Lung (tissue), 12 donors: Measurements from ENCODE around the gene SLC25A20. TPM values are rescaled to one million over a fixed set of nuclear protein-coding genes. Genes with fewer than 3 reads are reported as not detected.
A peak's percentile ranks its signal among the peaks of the same experiment; 100 is the strongest.

Experiments
- ATAC-seq: fragments of 200-7000 bp; cut with Tn5 transposase; one replicate; pipeline ENCODE4 v1.9.1; 2020; ENCODE audit warnings: moderate number of reproducible peaks; ENCODE audit not compliant: insufficient read depth, low FRiP score
- DNase-seq, 3 donors: peaks; one replicate each; pipeline ENCODE4 v3.0.0-alpha.2; 2013 to 2017
- H3K27ac ChIP-seq, 2 donors: one replicate each; pipeline ENCODE4 v1.5.1; 2013; ENCODE audit warnings: mild to moderate bottlenecking in 2 of 2, moderate library complexity in 2 of 2, control low read depth in 1 of 2, inconsistent platforms in 1 of 2, low read depth in 1 of 2, low read length in 1 of 2
- H3K27me3 ChIP-seq, 3 donors: one replicate each; pipeline ENCODE4 v1.5.1; 2013; ENCODE audit warnings: low read length in 2 of 3; ENCODE audit not compliant: control insufficient read depth in 3 of 3, insufficient read depth in 3 of 3
- H3K36me3 ChIP-seq, 4 donors: one replicate each; pipeline ENCODE4 v1.5.1; 2013; ENCODE audit warnings: low read length in 4 of 4, mild to moderate bottlenecking in 1 of 4, moderate library complexity in 1 of 4; ENCODE audit not compliant: control insufficient read depth in 4 of 4, insufficient read depth in 4 of 4
- H3K4me1 ChIP-seq, 5 donors: one replicate each; pipeline ENCODE4 v1.5.1; 2013; ENCODE audit warnings: low read length in 5 of 5, mild to moderate bottlenecking in 2 of 5, moderate library complexity in 1 of 5; ENCODE audit not compliant: control insufficient read depth in 5 of 5, insufficient read depth in 5 of 5
- H3K4me3 ChIP-seq: one replicate; pipeline ENCODE4 v1.5.1; 2013; ENCODE audit warnings: mild to moderate bottlenecking, control low read depth, moderate library complexity
- H3K9ac ChIP-seq, 2 donors: one replicate each; pipeline ENCODE4 v1.5.1; 2013; ENCODE audit warnings: low read length in 2 of 2, control low read depth in 1 of 2; ENCODE audit not compliant: insufficient read depth in 1 of 2
- H3K9me3 ChIP-seq, 4 donors: one replicate each; pipeline ENCODE4 v1.5.1; 2013; ENCODE audit warnings: low read length in 3 of 4, mild to moderate bottlenecking in 1 of 4, moderate library complexity in 1 of 4; ENCODE audit not compliant: control insufficient read depth in 4 of 4, insufficient read depth in 3 of 4
- CTCF ChIP-seq: IDR thresholded peaks from 2 replicates; pipeline ENCODE4 v1.5.1; 2012; ENCODE audit warnings: mild to moderate bottlenecking; ENCODE audit errors: control extremely low read depth, extremely low read depth
- WGBS, 2 donors: extraction: QIAGEN DNeasy Blood & Tissue Kit; methylation state at CpG; one replicate each; pipeline ENCODE4 v1.1.7; 2013; 5-methylcytosine and 5-hydroxymethylcytosine counted together
- polyA plus RNA-seq, 2 donors: library from polyadenylated mRNA; stranded (reverse); fragments of 200-250 nt; gene quantifications; one replicate each; pipeline ENCODE4 v1.2.1, GENCODE V29; 2013
- total RNA-seq, 2 donors: library from RNA; depleted of rRNA in 1 of 2; stranded (reverse); fragments of >200 nt in 1 of 2; gene quantifications; one replicate each; pipeline ENCODE4 v1.2.1, GENCODE V29; 2014 to 2021
- donor health status: control.
- donor health status: control.
- donor health status: Bipolar disorder and iron deficiency.
- donor health status: healthy.
- donor health status: DM: yes; HTN: yes; CAD: no.

The SLC25A20 gene
- total and polyA plus RNA-seq, 4 donors: 8.1 to 19.3 (median 14.6) TPM

DNA sequence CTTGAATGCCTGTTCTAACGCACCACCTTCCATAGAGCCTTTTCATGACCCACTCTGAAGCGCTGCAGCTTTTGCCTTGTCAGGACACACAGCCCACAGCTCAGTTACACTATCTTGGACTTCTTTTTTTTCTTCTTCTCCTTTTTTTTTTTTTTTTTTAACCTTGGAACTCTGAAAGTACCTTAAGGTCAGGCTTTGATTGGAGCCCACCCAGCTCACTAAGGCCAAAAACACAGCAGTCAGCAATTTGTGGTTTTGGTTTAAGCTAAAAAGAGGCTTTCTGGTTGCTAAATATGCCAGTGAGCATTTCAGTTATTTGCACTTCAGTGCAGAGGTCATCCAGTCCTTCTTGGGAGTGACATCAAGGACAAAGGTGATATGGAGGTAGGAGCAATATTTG lies 1.7 kb downstream of the SLC25A20 start:
- 50 to 80% methylated on average over 2 of the region's 2 CpGs for WGBS, 2 donors
- no peak overlapping the region for H3K9ac ChIP-seq
- no peaks in the 10 kb centered on the region for H3K27me3 ChIP-seq
- ATAC-seq: no peak
- no peak for DNase-seq
- H3K4me1 ChIP-seq: peaks cover 0 to 12% (median 6%) of the 10 kb centered on the region in 5 donors
- no peaks in the 10 kb centered on the region for H3K9me3 ChIP-seq
- H3K27ac ChIP-seq: peak overlapping the region in 1 of 2 donors; percentile 53
- peak overlapping the region; percentile 27 for H3K4me3 ChIP-seq
- peaks cover 0 to under 1% (median 0%) of the 10 kb centered on the region in 4 donors for H3K36me3 ChIP-seq
- TF ChIP-seq CTCF: no peak

DNA sequence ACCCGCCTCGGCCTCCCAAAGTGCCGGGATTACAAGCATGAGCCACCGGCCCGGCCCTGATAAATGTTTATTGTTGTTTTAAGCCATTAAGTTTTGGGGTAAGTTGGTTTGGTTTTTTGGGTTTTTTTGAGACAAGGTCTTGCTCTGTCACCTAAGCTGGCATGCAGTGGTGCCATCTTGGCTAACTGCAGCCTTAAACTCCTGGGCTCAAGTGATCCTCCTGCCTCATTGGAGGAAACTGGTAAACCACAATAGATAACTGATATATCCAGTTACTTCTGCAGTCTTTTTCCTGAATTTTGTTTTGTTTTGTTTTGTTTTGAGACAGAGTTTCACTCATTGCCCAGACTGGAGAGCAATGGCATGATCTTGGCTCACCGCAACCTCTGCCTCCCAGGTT lies 4.2 kb downstream of the SLC25A20 start:
- 96 to 97% methylated on average over 6 of the region's 6 CpGs for WGBS, 2 donors

GRCh38 chr3:48891606-48892005 lies 7.1 kb downstream of the SLC25A20 start:
- Histone ChIP-seq H3K27ac (no peak overlapping the region), H3K36me3 (peaks cover 0 to 12% (median 0%) of the 10 kb centered on the region in 4 donors), H3K9me3 (no peaks in the 10 kb centered on the region), H3K9ac (no peak overlapping the region), H3K4me3 (no peak overlapping the region), H3K4me1 (no peaks in the 10 kb centered on the region), H3K27me3 (no peaks in the 10 kb centered on the region)
- no peak for DNase-seq
- 96 to 97% methylated on average over 8 of the region's 8 CpGs for WGBS, 2 donors
- no peak for TF ChIP-seq CTCF
- ATAC-seq: no peak

More for the DNA sequence above, 4.2 kb downstream of the SLC25A20 start:
- Histone ChIP-seq H3K36me3 (peaks cover 0 to 8% (median 0%) of the 10 kb centered on the region in 4 donors), H3K9me3 (no peaks in the 10 kb centered on the region), H3K27me3 (no peaks in the 10 kb centered on the region), H3K4me1 (peaks cover 0 to 12% (median 6%) of the 10 kb centered on the region in 5 donors), H3K9ac (no peak overlapping the region), H3K4me3 (no peak overlapping the region), H3K27ac (no peak overlapping the region)
- ATAC-seq: no peak
- no peak for DNase-seq
- no peak for TF ChIP-seq CTCF

DNA sequence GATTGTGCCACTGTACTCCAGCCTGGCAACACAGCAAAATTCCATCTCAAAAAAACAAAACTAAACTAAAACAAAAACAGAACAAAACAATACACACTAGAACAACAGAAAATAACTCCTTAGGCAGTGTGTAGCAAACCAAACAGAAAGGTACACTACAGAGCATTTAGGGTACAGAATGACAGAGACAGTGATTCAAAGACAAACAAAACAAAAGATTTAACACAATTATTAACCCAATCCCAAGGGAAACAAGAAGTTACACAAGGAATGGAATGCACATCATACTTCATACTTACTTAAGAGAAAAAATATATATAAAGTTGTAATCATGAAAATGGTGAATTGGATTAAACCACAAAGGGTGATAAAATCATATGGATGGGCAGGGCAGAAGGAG lies 12.9 kb downstream of the SLC25A20 start:
- Histone ChIP-seq H3K4me3 (no peak overlapping the region), H3K27ac (no peak overlapping the region), H3K9me3 (no peaks in the 10 kb centered on the region), H3K4me1 (peaks cover 0 to 3% (median 0%) of the 10 kb centered on the region in 5 donors), H3K27me3 (no peaks in the 10 kb centered on the region), H3K36me3 (peaks cover 0 to 13% (median 6%) of the 10 kb centered on the region in 4 donors), H3K9ac (no peak overlapping the region)
- DNase-seq: no peak
- no peak for ATAC-seq
- TF ChIP-seq CTCF: no peak
